Measurements from ENCODE around the gene HMX1. TPM values are rescaled to one million over a fixed set of nuclear protein-coding genes. Genes with fewer than 3 reads are reported as not detected.

The HMX1 gene
- total RNA-seq, 1 donor from 2014 or later, result not detected

DNA sequence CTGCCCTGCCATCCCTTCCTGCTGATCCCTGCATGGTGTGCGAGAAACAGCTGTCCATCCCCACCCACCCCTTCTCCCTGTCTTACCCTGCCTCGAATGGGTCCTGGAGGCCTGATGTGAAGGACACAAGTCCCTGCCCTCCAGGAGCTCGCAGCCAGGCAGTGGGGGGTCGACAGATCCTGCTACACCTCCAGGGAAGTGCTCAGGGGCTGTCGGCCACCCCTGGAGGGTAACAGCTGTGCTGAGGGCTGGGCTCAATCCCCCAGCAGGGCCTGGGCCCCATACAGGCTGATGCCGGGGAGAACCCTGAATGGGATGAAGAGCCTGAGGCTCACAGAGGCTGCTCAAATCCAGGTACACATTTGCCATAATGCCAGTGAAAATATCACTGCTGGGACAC, 17.6 kb downstream of the HMX1 start:
- H3K27me3 ChIP-seq (ENCODE audit: control insufficient read depth, insufficient read depth, low read length), result peaks cover 41% of the 10 kb centered on the region
- H3K4me3 ChIP-seq (ENCODE audit: low read depth, low read length), result no peak overlapping the region
- H3K36me3 ChIP-seq (ENCODE audit: control insufficient read depth, insufficient read depth, low read length), result no peaks in the 10 kb centered on the region
- DNase-seq (ENCODE audit: low read depth), result no peak
- TF ChIP-seq, protein P1, sequence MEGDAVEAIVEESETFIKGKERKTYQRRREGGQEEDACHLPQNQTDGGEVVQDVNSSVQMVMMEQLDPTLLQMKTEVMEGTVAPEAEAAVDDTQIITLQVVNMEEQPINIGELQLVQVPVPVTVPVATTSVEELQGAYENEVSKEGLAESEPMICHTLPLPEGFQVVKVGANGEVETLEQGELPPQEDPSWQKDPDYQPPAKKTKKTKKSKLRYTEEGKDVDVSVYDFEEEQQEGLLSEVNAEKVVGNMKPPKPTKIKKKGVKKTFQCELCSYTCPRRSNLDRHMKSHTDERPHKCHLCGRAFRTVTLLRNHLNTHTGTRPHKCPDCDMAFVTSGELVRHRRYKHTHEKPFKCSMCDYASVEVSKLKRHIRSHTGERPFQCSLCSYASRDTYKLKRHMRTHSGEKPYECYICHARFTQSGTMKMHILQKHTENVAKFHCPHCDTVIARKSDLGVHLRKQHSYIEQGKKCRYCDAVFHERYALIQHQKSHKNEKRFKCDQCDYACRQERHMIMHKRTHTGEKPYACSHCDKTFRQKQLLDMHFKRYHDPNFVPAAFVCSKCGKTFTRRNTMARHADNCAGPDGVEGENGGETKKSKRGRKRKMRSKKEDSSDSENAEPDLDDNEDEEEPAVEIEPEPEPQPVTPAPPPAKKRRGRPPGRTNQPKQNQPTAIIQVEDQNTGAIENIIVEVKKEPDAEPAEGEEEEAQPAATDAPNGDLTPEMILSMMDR (IDR thresholded peaks at IDR 0.05; ENCODE audit: insufficient read depth, low read length, poor library complexity, severe bottlenecking), result no peak

DNA sequence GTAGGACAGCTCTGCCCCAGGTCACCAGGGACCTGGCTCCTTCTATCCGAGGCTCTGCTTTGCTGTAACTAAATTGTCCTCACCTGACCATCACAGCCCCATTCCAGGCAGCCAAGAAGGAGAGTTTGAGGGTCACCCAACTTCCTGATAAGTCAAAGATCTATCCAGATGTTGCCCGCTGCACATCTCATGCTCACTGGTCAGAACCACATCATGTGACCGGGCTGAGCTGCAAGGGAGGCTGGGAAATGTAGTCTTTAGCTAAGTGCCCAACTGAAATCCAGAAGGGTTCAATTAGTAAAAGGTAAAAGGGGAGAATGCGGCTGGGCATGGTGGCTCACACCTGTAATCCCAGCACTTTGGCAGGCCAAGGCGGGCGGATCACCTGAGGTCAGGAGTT, 18.4 kb downstream of the HMX1 start:
- DNase-seq (ENCODE audit: low read depth), result no peak

DNA sequence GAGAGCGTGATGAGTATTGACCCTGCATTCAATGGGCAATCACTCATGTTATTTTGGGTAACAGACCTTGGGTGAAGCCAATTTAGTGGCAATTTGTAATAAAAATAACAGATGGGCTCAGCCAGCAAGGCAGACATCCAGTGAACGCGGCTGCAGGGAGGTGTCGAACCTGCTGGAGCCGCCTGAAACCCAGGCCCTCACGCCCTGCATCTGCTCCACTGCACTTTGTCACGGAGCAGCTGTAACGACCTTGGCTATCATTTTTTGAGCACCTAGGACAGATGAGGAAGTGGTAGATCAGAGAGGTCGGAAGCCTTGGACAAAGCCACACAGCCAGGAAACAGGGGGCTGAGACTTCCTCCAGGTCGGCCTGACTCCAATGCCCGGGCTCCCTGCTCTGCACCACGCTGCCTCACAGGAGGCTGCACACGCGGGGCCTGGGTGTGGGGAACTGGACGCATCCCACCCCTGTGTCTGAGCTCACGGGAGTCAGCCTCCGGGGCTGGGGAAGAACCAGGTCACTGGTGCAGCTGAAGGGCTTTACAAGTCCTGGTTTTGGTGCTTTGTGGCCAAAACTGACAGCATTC, 19.4 kb downstream of the HMX1 start:
- TF ChIP-seq, protein P1 (IDR thresholded peaks at IDR 0.05; ENCODE audit: insufficient read depth, low read length, poor library complexity, severe bottlenecking), result no peak
- peaks cover 35% of the 10 kb centered on the region for H3K27me3 ChIP-seq (ENCODE audit: control insufficient read depth, insufficient read depth, low read length)
- no peak for DNase-seq (ENCODE audit: low read depth)
- H3K36me3 ChIP-seq (ENCODE audit: control insufficient read depth, insufficient read depth, low read length), result no peaks in the 10 kb centered on the region
- no peak overlapping the region for H3K4me3 ChIP-seq (ENCODE audit: low read depth, low read length)

More for the DNA sequence above, 18.4 kb downstream of the HMX1 start:
- TF ChIP-seq, protein P1 (IDR thresholded peaks at IDR 0.05; ENCODE audit: insufficient read depth, low read length, poor library complexity, severe bottlenecking), result no peak
- H3K36me3 ChIP-seq (ENCODE audit: control insufficient read depth, insufficient read depth, low read length), result no peaks in the 10 kb centered on the region
- H3K27me3 ChIP-seq (ENCODE audit: control insufficient read depth, insufficient read depth, low read length), result peaks cover 39% of the 10 kb centered on the region
- no peak overlapping the region for H3K4me3 ChIP-seq (ENCODE audit: low read depth, low read length)

DNA sequence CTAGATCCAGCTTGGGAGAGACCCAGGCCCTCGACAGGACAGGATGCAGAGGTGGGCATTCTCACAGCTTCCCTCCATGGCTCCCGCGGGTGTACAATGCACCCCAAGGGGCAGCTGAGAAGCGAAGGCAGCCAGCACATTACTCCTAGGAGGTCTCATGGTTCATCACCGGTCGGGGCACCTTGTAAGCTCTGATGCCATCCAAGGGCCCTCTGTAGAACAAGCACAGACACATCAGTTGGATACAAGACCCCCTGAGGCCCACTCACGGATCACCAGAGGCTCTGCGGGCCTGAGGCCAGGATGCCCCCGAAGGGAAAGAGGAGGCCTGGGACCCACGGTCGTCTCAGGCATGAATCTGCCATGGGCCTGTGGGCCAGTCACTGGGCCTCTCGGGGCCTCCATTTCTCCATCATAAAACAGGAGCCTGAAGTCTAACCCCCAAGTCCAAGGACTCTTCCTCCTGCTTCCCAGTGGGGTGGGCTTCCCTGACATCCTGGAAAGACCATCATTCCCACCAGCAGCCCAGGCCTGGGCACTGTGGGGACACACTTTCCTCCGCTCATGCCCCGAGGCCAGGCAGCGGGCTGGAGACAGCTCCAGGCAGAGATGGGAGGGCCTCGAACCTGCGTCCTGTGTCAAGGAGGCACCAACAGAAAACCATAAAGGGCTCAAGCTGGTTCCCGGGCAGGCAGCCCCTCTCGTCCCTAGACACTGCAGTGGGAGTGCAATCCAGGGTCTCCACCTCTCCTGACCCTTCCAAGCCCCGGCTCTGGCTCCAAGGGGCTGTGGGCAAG, 20.1 kb downstream of the HMX1 start:
- TF ChIP-seq, protein P1 (IDR thresholded peaks at IDR 0.05; ENCODE audit: insufficient read depth, low read length, poor library complexity, severe bottlenecking), result no peak

DNA sequence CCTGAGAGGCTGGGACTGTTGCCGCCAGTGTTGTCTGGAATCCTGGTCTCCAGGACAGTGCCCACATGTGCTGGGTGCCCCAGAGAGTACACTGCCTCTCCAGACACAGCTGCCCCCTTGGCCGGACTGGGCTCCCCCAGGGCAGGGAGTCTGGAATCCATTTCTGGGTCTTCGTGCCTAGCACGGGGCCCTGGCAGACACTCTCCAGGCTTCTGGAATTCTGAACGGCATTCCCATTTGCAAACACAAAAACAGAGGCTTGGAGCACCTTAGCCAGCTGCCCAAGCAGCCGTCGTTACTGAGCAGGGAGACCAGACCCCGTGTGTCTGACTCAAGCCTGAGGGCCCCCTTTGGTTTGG, 20.8 kb downstream of the HMX1 start:
- no peak for DNase-seq (ENCODE audit: low read depth)
- TF ChIP-seq, protein P1 (IDR thresholded peaks at IDR 0.05; ENCODE audit: insufficient read depth, low read length, poor library complexity, severe bottlenecking), result no peak
- H3K4me3 ChIP-seq (ENCODE audit: low read depth, low read length), result no peak overlapping the region
- peaks cover 21% of the 10 kb centered on the region for H3K27me3 ChIP-seq (ENCODE audit: control insufficient read depth, insufficient read depth, low read length)
- H3K36me3 ChIP-seq (ENCODE audit: control insufficient read depth, insufficient read depth, low read length), result no peaks in the 10 kb centered on the region

More for the DNA sequence above, 20.1 kb downstream of the HMX1 start:
- Histone ChIP-seq H3K27me3 (ENCODE audit: control insufficient read depth, insufficient read depth, low read length) (peaks cover 28% of the 10 kb centered on the region), H3K4me3 (ENCODE audit: low read depth, low read length) (no peak overlapping the region), H3K36me3 (ENCODE audit: control insufficient read depth, insufficient read depth, low read length) (no peaks in the 10 kb centered on the region)
- DNase-seq (ENCODE audit: low read depth), result no peak
